SU-DHL-6 (cell line): ENCODE data around the gene FFAR1.

Experiments used
- H2AFZ ChIP-seq: fragments of 200-600 bp; sonication (generic); 2 replicates; pipeline ENCODE4 v1.6.1; 2014; ENCODE audit warnings: low read depth, mild to moderate bottlenecking, moderate library complexity, mixed read lengths, antibody characterized with exemption, low read length; ENCODE audit not compliant: severe bottlenecking
- H3F3A ChIP-seq: fragments of 200-600 bp; shearing (Covaris generic); 2 replicates; pipeline ENCODE4 v1.6.0; 2016; ENCODE audit warnings: antibody characterized with exemption, mild to moderate bottlenecking; ENCODE audit not compliant: insufficient read depth
- H3K27ac ChIP-seq: fragments of 200-600 bp; sonication (generic); 2 replicates; pipeline ENCODE4 v1.5.1; 2016; ENCODE audit warnings: low read depth, mild to moderate bottlenecking, low read length, moderate library complexity, mixed read lengths
- H3K27me3 ChIP-seq: fragments of 200-600 bp; sonication (generic), shearing (Covaris generic); 2 replicates; pipeline ENCODE4 v1.6.0; 2014; ENCODE audit warnings: mild to moderate bottlenecking, low read length
- H3K36me3 ChIP-seq: fragments of 200-600 bp; sonication (generic); 2 replicates; pipeline ENCODE4 v1.6.1; 2014; ENCODE audit warnings: mild to moderate bottlenecking, low read length, mixed read lengths
- H3K4me2 ChIP-seq: fragments of 300-600, 200-600 bp; shearing (Covaris generic), sonication (generic); 2 replicates; pipeline ENCODE4 v1.6.0; 2014; ENCODE audit warnings: low read length, low read depth, mild to moderate bottlenecking; ENCODE audit not compliant: poor library complexity, severe bottlenecking
- H3K4me3 ChIP-seq: fragments of 200-600 bp; sonication (generic); 2 replicates; pipeline ENCODE4 v1.5.1; 2014; ENCODE audit warnings: antibody characterized with exemption, low read length, mild to moderate bottlenecking, mixed read lengths; ENCODE audit not compliant: insufficient read depth, poor library complexity, severe bottlenecking
- H3K79me2 ChIP-seq: fragments of 200-600 bp; sonication (generic); 2 replicates; pipeline ENCODE4 v1.6.1; 2014; ENCODE audit warnings: mild to moderate bottlenecking, low read length, moderate library complexity; ENCODE audit not compliant: insufficient read depth
- H3K9ac ChIP-seq: fragments of 200-600 bp; sonication (generic); 2 replicates; pipeline ENCODE4 v1.7.0; 2014; ENCODE audit warnings: mild to moderate bottlenecking, low read length
- H3K9me2 ChIP-seq: fragments of 200-600 bp; sonication (generic); replicated peaks from 2 replicates; pipeline ENCODE4 v1.6.1; 2014; ENCODE audit warnings: low read length; ENCODE audit not compliant: insufficient read depth
- H3K9me3 ChIP-seq: fragments of 200-600 bp; sonication (generic); 2 replicates; pipeline ENCODE4 v1.6.1; 2014; ENCODE audit warnings: low read length, mixed read lengths; ENCODE audit not compliant: insufficient read depth
- H4K20me1 ChIP-seq: fragments of 200-600 bp; sonication (generic); 2 replicates; pipeline ENCODE4 v1.6.1; 2014; ENCODE audit warnings: low read depth, mild to moderate bottlenecking, antibody characterized with exemption, low read length, moderate library complexity, mixed read lengths
- EZH2phosphoT487 ChIP-seq: fragments of 200-600 bp; sonication (generic), shearing (Covaris generic); conservative IDR thresholded peaks from 2 replicates; pipeline ENCODE4 v1.6.1; 2018; ENCODE audit warnings: mild to moderate bottlenecking, antibody characterized with exemption, low read length, moderate library complexity, mixed read lengths
- TF ChIP-seq, protein P1 (sequence below): fragments of 200-600 bp; sonication (generic); IDR thresholded peaks from one replicate; pipeline ENCODE4 v1.5.1; 2017; ENCODE audit warnings: antibody characterized with exemption, mild to moderate bottlenecking, low read length, moderate library complexity; ENCODE audit not compliant: insufficient read depth, poor library complexity, severe bottlenecking

Gene FFAR1

DNA sequence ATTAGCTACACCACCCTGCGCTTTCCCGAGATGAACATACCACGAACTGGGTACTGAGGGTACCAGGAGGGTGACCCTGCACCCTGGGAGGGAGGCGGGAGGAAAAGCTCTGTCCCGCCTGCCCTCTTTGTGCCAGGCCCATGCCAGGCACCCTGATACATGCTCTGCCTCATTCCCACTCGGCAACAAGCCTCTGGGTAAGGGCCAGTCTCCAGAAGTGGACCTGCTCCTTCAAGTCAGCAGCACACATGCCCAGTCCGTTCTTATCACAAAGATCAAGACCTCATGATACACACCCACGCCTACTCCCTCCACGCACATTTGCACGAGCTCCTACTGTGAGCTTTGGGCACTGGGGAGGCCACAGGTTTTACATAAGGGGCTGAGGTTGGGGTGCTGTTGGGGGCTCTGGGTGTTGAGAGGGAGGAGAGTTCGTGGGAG, 2.0 kb upstream of the FFAR1 start:
- TF ChIP-seq, protein P1, sequence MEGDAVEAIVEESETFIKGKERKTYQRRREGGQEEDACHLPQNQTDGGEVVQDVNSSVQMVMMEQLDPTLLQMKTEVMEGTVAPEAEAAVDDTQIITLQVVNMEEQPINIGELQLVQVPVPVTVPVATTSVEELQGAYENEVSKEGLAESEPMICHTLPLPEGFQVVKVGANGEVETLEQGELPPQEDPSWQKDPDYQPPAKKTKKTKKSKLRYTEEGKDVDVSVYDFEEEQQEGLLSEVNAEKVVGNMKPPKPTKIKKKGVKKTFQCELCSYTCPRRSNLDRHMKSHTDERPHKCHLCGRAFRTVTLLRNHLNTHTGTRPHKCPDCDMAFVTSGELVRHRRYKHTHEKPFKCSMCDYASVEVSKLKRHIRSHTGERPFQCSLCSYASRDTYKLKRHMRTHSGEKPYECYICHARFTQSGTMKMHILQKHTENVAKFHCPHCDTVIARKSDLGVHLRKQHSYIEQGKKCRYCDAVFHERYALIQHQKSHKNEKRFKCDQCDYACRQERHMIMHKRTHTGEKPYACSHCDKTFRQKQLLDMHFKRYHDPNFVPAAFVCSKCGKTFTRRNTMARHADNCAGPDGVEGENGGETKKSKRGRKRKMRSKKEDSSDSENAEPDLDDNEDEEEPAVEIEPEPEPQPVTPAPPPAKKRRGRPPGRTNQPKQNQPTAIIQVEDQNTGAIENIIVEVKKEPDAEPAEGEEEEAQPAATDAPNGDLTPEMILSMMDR: no peak
- no peak for TF ChIP-seq EZH2phosphoT487
- Histone ChIP-seq H3K9ac (no peak overlapping the region; the same call in 1 of the 2 replicates), H3K27ac (peak overlapping the region; percentile 77), H2AFZ (no peak overlapping the region), H3K9me3 (no peaks in the 10 kb centered on the region), H4K20me1 (no peaks in the 10 kb centered on the region), H3K9me2 (no peaks in the 10 kb centered on the region), H3K4me2 (peak overlapping the region; percentile 15), H3K79me2 (no peaks in the 10 kb centered on the region), H3K4me3 (no peak overlapping the region), H3K36me3 (peaks cover 20% of the 10 kb centered on the region), H3K27me3 (no peaks in the 10 kb centered on the region), H3F3A (peaks cover 53% of the 10 kb centered on the region)

DNA sequence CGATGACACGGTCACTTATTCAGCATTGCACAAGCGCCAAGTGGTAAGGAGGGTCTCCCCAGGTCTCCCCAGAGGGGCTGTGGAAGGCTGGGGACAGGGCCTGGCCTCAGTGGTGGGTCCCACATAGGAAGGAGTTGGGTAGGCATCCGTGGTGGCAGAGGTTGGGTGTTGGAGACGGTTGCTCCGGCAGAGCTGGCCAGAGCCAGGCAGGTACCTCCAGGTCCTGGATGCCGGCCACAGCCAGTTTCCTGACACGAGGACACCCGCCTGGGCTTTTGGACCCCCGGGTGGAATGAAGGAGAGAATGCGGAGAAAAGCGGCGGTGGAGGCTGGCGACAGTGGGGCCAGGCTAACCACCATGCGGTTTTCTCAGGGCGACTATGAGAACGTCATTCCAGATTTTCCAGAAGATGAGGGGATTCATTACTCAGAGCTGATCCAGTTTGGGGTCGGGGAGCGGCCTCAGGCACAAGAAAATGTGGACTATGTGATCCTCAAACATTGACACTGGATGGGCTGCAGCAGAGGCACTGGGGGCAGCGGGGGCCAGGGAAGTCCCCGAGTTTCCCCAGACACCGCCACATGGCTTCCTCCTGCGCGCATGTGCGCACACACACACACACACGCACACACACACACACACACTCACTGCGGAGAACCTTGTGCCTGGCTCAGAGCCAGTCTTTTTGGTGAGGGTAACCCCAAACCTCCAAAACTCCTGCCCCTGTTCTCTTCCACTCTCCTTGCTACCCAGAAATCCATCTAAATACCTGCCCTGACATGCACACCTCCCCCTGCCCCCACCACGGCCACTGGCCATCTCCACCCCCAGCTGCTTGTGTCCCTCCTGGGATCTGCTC, 1.3 kb upstream of the FFAR1 start:
- peaks cover 53% of the 10 kb centered on the region for H3F3A ChIP-seq
- H3K9me2 ChIP-seq: no peaks in the 10 kb centered on the region
- H3K4me3 ChIP-seq: no peak overlapping the region
- peaks cover 20% of the 10 kb centered on the region for H3K36me3 ChIP-seq
- H3K79me2 ChIP-seq: no peaks in the 10 kb centered on the region
- peak overlapping the region; percentile 77 for H3K27ac ChIP-seq
- H3K27me3 ChIP-seq: no peaks in the 10 kb centered on the region
- H2AFZ ChIP-seq: no peak overlapping the region
- H3K4me2 ChIP-seq: peak overlapping the region; percentile 24
- H4K20me1 ChIP-seq: no peaks in the 10 kb centered on the region
- TF ChIP-seq, protein P1: no peak
- no peak for TF ChIP-seq EZH2phosphoT487
- peak overlapping the region; percentile 18; the same call in 1 of the 2 replicates for H3K9ac ChIP-seq
- no peaks in the 10 kb centered on the region for H3K9me3 ChIP-seq

DNA sequence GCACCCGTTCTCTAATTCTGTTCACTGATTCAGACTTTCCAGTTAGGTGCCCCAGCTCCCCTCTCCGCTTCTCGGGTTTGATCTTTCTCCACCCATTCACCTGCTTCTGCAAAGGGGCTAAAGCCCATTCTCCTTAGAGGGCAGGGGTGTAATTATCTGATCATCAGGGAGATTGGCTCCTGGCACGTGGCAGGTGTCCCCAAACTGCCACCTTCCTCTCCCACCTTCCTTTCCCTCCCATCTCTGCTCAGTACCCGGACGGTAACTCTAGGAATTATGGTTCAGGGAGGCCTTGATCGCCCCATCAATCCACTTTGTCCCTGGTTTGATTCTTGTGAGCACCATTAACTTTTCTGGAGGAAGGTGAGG, 212 bp downstream of the FFAR1 start:
- Histone ChIP-seq H3K4me3 (no peak overlapping the region), H4K20me1 (no peaks in the 10 kb centered on the region), H3K9me3 (no peaks in the 10 kb centered on the region), H3K27ac (peak overlapping the region; percentile 77), H3K27me3 (no peaks in the 10 kb centered on the region), H3F3A (peaks cover 46% of the 10 kb centered on the region), H3K79me2 (no peaks in the 10 kb centered on the region), H3K9me2 (no peaks in the 10 kb centered on the region), H2AFZ (no peak overlapping the region), H3K36me3 (peaks cover 17% of the 10 kb centered on the region), H3K4me2 (no peak overlapping the region), H3K9ac (no peak overlapping the region)
- no peak for TF ChIP-seq EZH2phosphoT487
- TF ChIP-seq, protein P1: no peak
